ENCODE measurements around the gene ZMYND15.

GRCh38 chr17:4738136-4739121, 1.2 kb upstream of the ZMYND15 start:
- no peak for TF ChIP-seq EZH2 (IDR thresholded peaks at IDR 0.05)
- TF ChIP-seq CTCF (IDR thresholded peaks at IDR 0.05), result no peak
- peak; percentile 31 for TF ChIP-seq EZH2phosphoT487 (IDR thresholded peaks at IDR 0.05)
